ENCODE data around the gene RAB35. TPM values are rescaled to one million over a fixed set of nuclear protein-coding genes. Genes with fewer than 3 reads are reported as not detected.

RAB35 gene
- total and polyA plus RNA-seq, 9 donors: 14.1 to 48.5 (median 39.3) TPM

DNA sequence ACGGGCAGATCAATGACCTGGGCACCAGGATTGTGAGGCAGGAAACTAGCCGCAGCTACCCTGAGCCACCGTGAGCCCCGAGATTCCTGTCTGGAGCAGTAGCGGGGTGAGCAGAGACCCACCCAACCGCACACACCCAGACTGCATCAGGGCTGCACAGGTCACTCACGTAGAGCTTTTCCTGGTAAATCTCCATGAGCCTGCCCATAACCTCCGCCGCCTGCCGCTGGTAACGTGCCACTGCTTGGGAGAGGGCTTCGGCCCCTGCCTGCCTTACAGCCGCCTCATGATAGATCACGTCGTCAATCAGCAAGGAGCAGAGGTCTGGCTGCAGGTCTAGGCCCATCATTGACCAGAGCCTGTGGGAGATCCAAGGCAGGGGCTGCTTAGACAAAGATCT, 38.5 kb upstream of the RAB35 start:
- Histone ChIP-seq H3K27ac (no peak overlapping the region), H3K4me1 (ENCODE audit: insufficient read depth) (no peaks in the 10 kb centered on the region), H3K27me3 (no peaks in the 10 kb centered on the region), H3K36me3 (no peaks in the 10 kb centered on the region), H3K4me3 (no peak overlapping the region), H3K9me3 (no peaks in the 10 kb centered on the region)
- 90 to 95% (median 92%) methylated on average over 15 of the region's 15 CpGs for WGBS, 3 donors
- TF ChIP-seq POLR2A (IDR thresholded peaks at IDR 0.05) (no peak), EP300 (IDR thresholded peaks at IDR 0.05) (no peak)
- TF ChIP-seq, protein P1, sequence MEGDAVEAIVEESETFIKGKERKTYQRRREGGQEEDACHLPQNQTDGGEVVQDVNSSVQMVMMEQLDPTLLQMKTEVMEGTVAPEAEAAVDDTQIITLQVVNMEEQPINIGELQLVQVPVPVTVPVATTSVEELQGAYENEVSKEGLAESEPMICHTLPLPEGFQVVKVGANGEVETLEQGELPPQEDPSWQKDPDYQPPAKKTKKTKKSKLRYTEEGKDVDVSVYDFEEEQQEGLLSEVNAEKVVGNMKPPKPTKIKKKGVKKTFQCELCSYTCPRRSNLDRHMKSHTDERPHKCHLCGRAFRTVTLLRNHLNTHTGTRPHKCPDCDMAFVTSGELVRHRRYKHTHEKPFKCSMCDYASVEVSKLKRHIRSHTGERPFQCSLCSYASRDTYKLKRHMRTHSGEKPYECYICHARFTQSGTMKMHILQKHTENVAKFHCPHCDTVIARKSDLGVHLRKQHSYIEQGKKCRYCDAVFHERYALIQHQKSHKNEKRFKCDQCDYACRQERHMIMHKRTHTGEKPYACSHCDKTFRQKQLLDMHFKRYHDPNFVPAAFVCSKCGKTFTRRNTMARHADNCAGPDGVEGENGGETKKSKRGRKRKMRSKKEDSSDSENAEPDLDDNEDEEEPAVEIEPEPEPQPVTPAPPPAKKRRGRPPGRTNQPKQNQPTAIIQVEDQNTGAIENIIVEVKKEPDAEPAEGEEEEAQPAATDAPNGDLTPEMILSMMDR (IDR thresholded peaks at IDR 0.05): no peak
- intact Hi-C loops (cut with DNase I): no loop called here
- DNase-seq: no peak

DNA sequence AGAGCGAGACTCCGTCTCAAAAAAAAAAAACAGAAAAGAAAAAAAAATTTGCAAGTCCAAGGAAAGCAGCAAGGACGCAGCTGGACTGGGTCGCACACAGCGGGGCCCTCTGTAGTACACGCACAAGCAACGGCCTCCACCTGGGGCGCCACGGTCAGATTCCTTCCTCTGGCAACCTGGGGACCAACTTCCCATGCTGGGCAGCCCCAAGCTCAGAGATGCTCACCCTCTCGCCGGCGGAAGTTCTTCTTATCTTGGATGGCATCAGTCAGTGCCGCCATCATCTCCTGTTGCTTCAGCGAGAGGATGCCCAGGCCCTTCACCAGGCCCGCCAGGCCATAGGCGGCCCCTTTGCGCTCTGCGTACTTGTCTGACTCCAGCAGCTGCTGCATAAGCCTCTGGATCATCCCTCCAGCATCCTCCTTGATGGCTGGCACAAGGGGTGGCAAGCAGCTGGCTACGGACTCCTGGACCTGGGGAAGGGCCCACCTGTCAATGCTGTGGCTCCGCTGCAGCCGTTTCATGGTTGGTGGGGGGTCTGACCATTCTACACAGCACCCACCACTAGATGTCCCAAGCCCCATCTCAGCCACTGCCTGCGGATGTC, 34.5 kb upstream of the RAB35 start:
- Histone ChIP-seq H3K4me1 (ENCODE audit: insufficient read depth) (no peaks in the 10 kb centered on the region), H3K27ac (no peak overlapping the region), H3K27me3 (no peaks in the 10 kb centered on the region), H3K9me3 (no peaks in the 10 kb centered on the region), H3K36me3 (no peaks in the 10 kb centered on the region), H3K4me3 (no peak overlapping the region)
- intact Hi-C loops (cut with DNase I): no loop called here
- TF ChIP-seq POLR2A (IDR thresholded peaks at IDR 0.05) (no peak), EP300 (IDR thresholded peaks at IDR 0.05) (no peak)
- TF ChIP-seq, protein P1 (IDR thresholded peaks at IDR 0.05): no peak
- DNase-seq: no peak
- WGBS, 3 donors: 89 to 93% (median 90%) methylated on average over 22 of the region's 22 CpGs

- H3K27ac ChIP-seq: no peak overlapping the region
- intact Hi-C loops (cut with DNase I): no loop called here
- WGBS, 3 donors: 86 to 91% (median 88%) methylated on average over 11 of the region's 11 CpGs
- no peak overlapping the region for H3K4me3 ChIP-seq
- H3K4me1 ChIP-seq (ENCODE audit: insufficient read depth): no peaks in the 10 kb centered on the region
- no peaks in the 10 kb centered on the region for H3K36me3 ChIP-seq
- H3K9me3 ChIP-seq: no peaks in the 10 kb centered on the region
- no peak for DNase-seq
- H3K27me3 ChIP-seq: no peaks in the 10 kb centered on the region
- TF ChIP-seq, protein P1 (IDR thresholded peaks at IDR 0.05): no peak
- no peak for TF ChIP-seq POLR2A (IDR thresholded peaks at IDR 0.05)
- no peak for TF ChIP-seq EP300 (IDR thresholded peaks at IDR 0.05)
Measured at GRCh38 chr12:120148011-120148410, 31.5 kb upstream of the RAB35 start.

- intact Hi-C loops (cut with DNase I): no loop called here
- Histone ChIP-seq H3K4me1 (ENCODE audit: insufficient read depth) (no peaks in the 10 kb centered on the region), H3K36me3 (no peaks in the 10 kb centered on the region), H3K4me3 (no peak overlapping the region), H3K27me3 (no peaks in the 10 kb centered on the region), H3K27ac (no peak overlapping the region), H3K9me3 (no peaks in the 10 kb centered on the region)
- DNase-seq: no peak
- TF ChIP-seq, protein P1 (IDR thresholded peaks at IDR 0.05): no peak
- TF ChIP-seq EP300 (IDR thresholded peaks at IDR 0.05): no peak
- no peak for TF ChIP-seq POLR2A (IDR thresholded peaks at IDR 0.05)
- 92 to 97% (median 93%) methylated on average over 8 of the region's 8 CpGs for WGBS, 3 donors
Measured at GRCh38 chr12:120145164-120145563, 28.6 kb upstream of the RAB35 start.

All from ovary (tissue), 9 donors.